COR-L47 (cell line): Measurements from ENCODE around the gene SUGCT.
"Not testable (repeated sequence)": the region's sequence is repeated elsewhere in the genome, so short reads cannot be mapped to it uniquely, and the experiment has no call there.

Experiments
- DNase-seq: peaks from one replicate; lab custom pipeline; 2025; lab: John Stamatoyannopoulos, UW

Gene SUGCT

GRCh38 chr7:40622941-40623501 lies 488.2 kb downstream of the SUGCT start:
- DNase-seq: no peak

- DNase-seq: no peak
Observed at GRCh38 chr7:40623863-40624262, 489.1 kb downstream of the SUGCT start.

DNA sequence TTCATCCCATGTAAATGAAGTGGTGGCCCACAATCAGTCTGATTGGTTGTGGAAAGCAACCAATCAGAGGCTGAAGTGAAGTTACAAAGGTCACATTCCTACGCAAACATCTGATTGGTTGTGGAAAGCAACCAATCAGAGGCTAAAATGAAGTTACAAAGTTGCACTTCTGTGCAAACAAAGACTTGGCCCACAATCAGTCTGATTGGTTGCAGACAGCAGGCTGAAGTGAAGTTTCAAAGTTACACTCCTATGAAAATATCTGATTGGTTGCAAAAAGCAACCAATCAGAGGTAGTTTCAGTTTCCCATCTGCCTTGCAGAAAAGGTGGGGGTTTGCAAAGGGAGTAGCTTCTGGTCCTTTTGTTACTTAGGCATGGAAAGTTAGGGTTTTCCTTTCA lies 492.6 kb downstream of the SUGCT start:
- not testable (repeated sequence) for DNase-seq

DNA sequence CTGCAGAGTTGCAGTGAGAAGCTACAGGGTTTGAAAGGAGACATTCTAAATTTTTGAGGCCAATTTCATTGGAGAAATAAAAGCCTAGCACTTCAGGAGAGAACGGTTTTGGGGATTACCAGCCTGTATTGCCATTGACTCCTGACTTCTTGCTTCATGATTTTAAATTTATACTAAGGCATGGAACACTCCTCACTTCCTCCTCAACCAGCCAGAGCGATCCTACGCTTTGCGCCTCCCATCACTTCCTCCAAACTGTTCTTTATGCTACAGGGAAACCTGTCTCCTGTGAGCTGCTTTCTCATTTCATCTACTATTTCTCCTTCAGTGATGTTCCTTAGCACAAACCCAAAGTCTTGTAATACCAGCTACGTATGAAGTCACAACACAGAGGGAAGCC lies 495.1 kb downstream of the SUGCT start:
- no peak for DNase-seq

- DNase-seq: no peak
Observed at GRCh38 chr7:40634118-40634517, 499.3 kb downstream of the SUGCT start.

GRCh38 chr7:40638545-40639320 lies 503.9 kb downstream of the SUGCT start:
- no peak for DNase-seq

GRCh38 chr7:40640566-40640965 lies 505.8 kb downstream of the SUGCT start:
- DNase-seq: no peak

DNA sequence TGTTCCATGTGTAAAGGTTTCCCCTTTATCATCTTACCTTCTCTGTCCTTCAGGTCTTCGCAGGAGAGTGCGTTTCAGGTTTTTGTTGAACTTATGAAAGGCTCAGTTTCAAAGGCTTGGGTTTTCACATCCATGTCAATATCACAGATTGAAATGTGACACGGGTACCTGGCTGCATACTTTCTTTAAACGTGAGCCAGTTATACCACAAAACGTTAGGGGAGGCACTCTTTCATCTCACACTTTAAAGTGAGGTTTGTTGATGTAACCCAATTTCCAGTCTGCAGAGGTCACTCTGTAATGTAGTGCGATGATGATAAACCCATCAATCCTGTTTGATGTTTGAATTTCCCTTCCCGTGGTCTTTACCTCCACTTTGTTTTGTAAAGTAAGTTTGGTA lies 506.9 kb downstream of the SUGCT start:
- no peak for DNase-seq

DNA sequence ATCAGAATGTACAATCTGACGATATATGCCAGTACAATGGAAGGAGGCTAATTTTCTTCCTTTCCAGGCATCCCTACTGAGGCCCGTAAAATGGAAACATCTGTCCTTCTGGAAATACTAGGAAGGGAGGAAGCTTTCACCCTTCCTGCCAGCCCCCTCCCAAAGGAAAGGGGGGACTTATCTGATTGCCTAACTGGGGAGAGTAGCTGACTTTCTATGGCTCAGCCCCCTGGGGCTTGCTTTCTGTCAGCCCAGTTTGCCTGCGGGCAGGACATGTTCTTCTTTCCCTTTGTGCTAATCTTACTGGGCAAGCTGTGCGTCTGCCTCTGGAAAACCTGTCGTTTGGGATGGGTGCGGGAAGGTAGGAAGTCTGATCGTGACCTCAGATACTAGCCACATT lies 508.9 kb downstream of the SUGCT start:
- no peak for DNase-seq

GRCh38 chr7:40644454-40645188 lies 509.8 kb downstream of the SUGCT start:
- DNase-seq: no peak

GRCh38 chr7:40645197-40645596 lies 510.4 kb downstream of the SUGCT start:
- no peak for DNase-seq

- DNase-seq: no peak
Observed at GRCh38 chr7:40646717-40647116, 511.9 kb downstream of the SUGCT start.

DNA sequence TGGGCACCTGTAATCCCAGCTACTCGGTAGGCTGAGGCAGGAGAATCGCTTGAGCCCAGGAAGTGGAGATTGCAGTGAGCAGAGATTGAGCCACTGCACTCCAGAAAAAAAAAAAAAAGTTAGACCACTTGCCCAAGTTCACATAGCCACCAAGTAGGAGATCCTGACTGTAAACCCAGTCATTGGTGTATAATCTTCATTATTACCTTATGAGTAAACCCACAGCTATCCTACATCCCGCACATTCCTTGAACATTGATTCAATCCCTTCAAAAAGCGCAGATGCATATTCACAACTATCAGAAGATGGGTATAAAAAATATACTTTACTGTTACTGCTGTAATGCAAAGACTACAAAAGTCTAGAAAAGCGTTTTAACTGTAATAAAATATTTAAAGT lies 512.9 kb downstream of the SUGCT start:
- DNase-seq: no peak

DNA sequence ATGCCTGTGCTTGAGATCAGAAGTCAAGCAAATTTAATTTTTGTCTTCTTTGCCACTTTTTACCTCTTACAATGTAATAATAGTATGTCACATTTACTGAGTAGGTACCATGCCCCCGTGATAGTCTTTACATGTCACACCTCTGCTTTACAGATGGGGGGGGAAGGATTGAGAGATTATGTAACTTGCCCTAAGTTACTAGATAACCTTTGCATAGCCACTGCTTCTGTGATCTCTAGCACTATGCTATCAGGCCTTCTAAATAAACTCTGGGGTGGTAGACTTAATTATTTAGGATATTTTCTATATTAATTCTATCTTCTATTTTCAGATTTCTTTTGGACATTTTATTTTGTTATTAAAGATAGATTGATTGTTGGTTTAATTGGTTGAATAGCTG lies 514.4 kb downstream of the SUGCT start:
- no peak for DNase-seq

GRCh38 chr7:40650903-40651302 lies 516.1 kb downstream of the SUGCT start:
- DNase-seq: not testable (repeated sequence)

- DNase-seq: no peak
Observed at GRCh38 chr7:40654171-40654570, 519.4 kb downstream of the SUGCT start.

DNA sequence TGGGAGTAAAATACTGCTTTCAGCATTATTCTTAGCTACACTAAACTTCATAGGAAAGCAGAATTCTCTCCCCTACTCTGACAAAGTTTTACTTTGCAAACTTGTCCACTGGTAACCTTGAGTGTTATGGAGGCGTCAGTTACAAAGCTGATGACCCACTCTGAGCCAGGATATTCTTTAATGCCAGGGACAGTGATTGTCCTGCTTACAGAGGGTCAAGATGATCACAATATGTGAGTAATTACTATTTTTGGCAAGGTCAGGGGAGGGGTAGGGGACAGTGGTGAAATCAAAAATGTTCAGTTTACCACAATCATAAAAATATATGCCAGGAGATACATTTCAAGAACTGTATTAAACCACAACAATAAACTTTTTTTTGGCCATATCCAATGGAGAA lies 520.6 kb downstream of the SUGCT start:
- DNase-seq: no peak

- DNase-seq: no peak
Observed at GRCh38 chr7:40656349-40656748, 521.5 kb downstream of the SUGCT start.

- no peak for DNase-seq
Observed at GRCh38 chr7:40658729-40659128, 523.9 kb downstream of the SUGCT start.

DNA sequence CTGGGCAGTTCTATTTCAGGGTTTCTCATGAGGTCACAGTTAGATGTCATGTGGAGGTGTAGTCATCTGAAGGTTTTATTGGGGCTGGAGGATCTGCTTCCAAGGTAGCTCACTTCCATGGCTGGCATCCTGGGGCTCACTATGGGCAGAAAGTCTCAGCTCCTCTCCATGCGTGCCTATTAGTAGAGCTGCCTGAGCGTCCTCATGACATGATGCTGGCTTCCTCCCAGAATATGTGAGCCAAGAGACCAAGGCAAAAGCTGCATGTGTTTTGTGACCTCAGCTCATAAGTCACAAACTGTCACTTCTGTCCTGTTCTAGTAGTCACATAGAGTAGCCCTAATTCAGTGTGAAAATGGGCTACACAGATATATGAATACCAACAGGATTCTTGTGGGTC lies 524.4 kb downstream of the SUGCT start:
- DNase-seq: no peak

- DNase-seq: no peak
Observed at GRCh38 chr7:40673285-40673684, 538.5 kb downstream of the SUGCT start.

- DNase-seq: no peak
Observed at GRCh38 chr7:40674316-40674715, 539.5 kb downstream of the SUGCT start.

- DNase-seq: no peak
Observed at GRCh38 chr7:40675741-40676140, 540.9 kb downstream of the SUGCT start.
